Peyer's patch (tissue), 4 donors: ENCODE data around the gene MARS2.

Source experiments
- POLR2A ChIP-seq, 2 donors: fragments of 450-650 bp; IDR thresholded peaks; one replicate each; pipeline ENCODE4 v1.5.1; 2017; ENCODE audit warnings: antibody characterized with exemption in 2 of 2, mild to moderate bottlenecking in 2 of 2, moderate library complexity in 2 of 2
- TF ChIP-seq, protein P1 (sequence below), 6 experiments: fragments of 450-650 bp in 4 of 6; fragments of 200-600 bp in 2 of 6; sonication (generic) in 1 of 6; IDR thresholded peaks; one replicate each; pipeline ENCODE4 v1.5.1; 2017 to 2019; ENCODE audit warnings: antibody characterized with exemption in 6 of 6, mild to moderate bottlenecking in 3 of 6, moderate library complexity in 1 of 6

GRCh38 chr2:197661626-197662025, 43.5 kb upstream of the MARS2 start:
- TF ChIP-seq, protein P1, sequence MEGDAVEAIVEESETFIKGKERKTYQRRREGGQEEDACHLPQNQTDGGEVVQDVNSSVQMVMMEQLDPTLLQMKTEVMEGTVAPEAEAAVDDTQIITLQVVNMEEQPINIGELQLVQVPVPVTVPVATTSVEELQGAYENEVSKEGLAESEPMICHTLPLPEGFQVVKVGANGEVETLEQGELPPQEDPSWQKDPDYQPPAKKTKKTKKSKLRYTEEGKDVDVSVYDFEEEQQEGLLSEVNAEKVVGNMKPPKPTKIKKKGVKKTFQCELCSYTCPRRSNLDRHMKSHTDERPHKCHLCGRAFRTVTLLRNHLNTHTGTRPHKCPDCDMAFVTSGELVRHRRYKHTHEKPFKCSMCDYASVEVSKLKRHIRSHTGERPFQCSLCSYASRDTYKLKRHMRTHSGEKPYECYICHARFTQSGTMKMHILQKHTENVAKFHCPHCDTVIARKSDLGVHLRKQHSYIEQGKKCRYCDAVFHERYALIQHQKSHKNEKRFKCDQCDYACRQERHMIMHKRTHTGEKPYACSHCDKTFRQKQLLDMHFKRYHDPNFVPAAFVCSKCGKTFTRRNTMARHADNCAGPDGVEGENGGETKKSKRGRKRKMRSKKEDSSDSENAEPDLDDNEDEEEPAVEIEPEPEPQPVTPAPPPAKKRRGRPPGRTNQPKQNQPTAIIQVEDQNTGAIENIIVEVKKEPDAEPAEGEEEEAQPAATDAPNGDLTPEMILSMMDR (IDR thresholded peaks at IDR 0.05) = no peak
- no peak for TF ChIP-seq POLR2A (IDR thresholded peaks at IDR 0.05)
